Measurements from ENCODE around the gene OR1F1.

GRCh38 chr16:3149630-3150345 lies 38.2 kb upstream of the OR1F1 start:
- peak; percentile 31 to 47 (median 43) for TF ChIP-seq CTCF (IDR thresholded peaks at IDR 0.05)
- TF ChIP-seq POLR2A (IDR thresholded peaks at IDR 0.05; ENCODE audit: low read depth) = no peak
- TF ChIP-seq EP300 (IDR thresholded peaks at IDR 0.05) = no peak

All from esophagus muscularis mucosa (tissue), 4 donors.